Endothelial cell (in vitro differentiated cells): Measurements from ENCODE around the gene RPL31. TPM values are rescaled to one million over a fixed set of nuclear protein-coding genes. Genes with fewer than 3 reads are reported as not detected.

ENCODE experiments used
- DNase-seq: peaks from one replicate; pipeline ENCODE4 v3.0.0; 2021; ENCODE audit warnings: low spot score
- H3K27ac Mint-ChIP-seq: one replicate; pipeline ENCODE4 v1.8.0; 2021; ENCODE audit warnings: mixed read lengths, inconsistent platforms; ENCODE audit not compliant: unreplicated experiment
- H3K27me3 Mint-ChIP-seq: one replicate; pipeline ENCODE4 v1.8.0; 2021; ENCODE audit warnings: mild to moderate bottlenecking, moderate library complexity, mixed read lengths, inconsistent platforms; ENCODE audit not compliant: unreplicated experiment
- H3K36me3 Mint-ChIP-seq: one replicate; pipeline ENCODE4 v1.8.0; 2021; ENCODE audit warnings: mild to moderate bottlenecking, low read depth, mixed read lengths, inconsistent platforms; ENCODE audit not compliant: unreplicated experiment
- H3K4me1 Mint-ChIP-seq: one replicate; pipeline ENCODE4 v1.8.0; 2021; ENCODE audit warnings: mild to moderate bottlenecking, mixed read lengths, inconsistent platforms; ENCODE audit not compliant: unreplicated experiment
- H3K4me3 Mint-ChIP-seq: one replicate; pipeline ENCODE4 v1.8.0; 2021; ENCODE audit warnings: mild to moderate bottlenecking, mixed read lengths, inconsistent platforms; ENCODE audit not compliant: unreplicated experiment
- H3K9me3 Mint-ChIP-seq: one replicate; pipeline ENCODE4 v1.8.0; 2021; ENCODE audit warnings: mixed read lengths, inconsistent platforms; ENCODE audit not compliant: unreplicated experiment
- total RNA-seq: library from RNA; stranded (reverse); fragmentation: NEBNext Ultra II Directional; extraction: Animal tissue kit (Norgen Biotek cat#: 25700); gene quantifications from one replicate; pipeline ENCODE4 v1.2.1, GENCODE V29; 2021; ENCODE audit not compliant: unreplicated experiment
- TF ChIP-seq, protein P1 (sequence below): fragments of 200-600 bp; sonication (generic); IDR thresholded peaks from one replicate; pipeline ENCODE4 v1.5.0; 2021; ENCODE audit warnings: antibody characterized with exemption; ENCODE audit not compliant: unreplicated experiment

Gene RPL31
- total RNA-seq, 1 donor from 2014 or later = 1,589 TPM

- H3K36me3 Mint-ChIP-seq = peaks cover 34% of the 10 kb centered on the region
- H3K27me3 Mint-ChIP-seq = no peaks in the 10 kb centered on the region
- H3K4me1 Mint-ChIP-seq = no peaks in the 10 kb centered on the region
- H3K9me3 Mint-ChIP-seq = no peaks in the 10 kb centered on the region
- DNase-seq = no peak
- H3K27ac Mint-ChIP-seq = no peak overlapping the region
- TF ChIP-seq, protein P1, sequence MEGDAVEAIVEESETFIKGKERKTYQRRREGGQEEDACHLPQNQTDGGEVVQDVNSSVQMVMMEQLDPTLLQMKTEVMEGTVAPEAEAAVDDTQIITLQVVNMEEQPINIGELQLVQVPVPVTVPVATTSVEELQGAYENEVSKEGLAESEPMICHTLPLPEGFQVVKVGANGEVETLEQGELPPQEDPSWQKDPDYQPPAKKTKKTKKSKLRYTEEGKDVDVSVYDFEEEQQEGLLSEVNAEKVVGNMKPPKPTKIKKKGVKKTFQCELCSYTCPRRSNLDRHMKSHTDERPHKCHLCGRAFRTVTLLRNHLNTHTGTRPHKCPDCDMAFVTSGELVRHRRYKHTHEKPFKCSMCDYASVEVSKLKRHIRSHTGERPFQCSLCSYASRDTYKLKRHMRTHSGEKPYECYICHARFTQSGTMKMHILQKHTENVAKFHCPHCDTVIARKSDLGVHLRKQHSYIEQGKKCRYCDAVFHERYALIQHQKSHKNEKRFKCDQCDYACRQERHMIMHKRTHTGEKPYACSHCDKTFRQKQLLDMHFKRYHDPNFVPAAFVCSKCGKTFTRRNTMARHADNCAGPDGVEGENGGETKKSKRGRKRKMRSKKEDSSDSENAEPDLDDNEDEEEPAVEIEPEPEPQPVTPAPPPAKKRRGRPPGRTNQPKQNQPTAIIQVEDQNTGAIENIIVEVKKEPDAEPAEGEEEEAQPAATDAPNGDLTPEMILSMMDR = no peak
- no peak overlapping the region for H3K4me3 Mint-ChIP-seq
These were observed 51.0 kb downstream of the RPL31 start for GRCh38 chr2:101053117-101053516.

Other genes starting within 250 kb of the RPL31 start
- gene NPAS2, start 182.2 kb upstream of the RPL31 start, total RNA-seq = 70.1 TPM
- gene TBC1D8, start 149.1 kb downstream of the RPL31 start, total RNA-seq = 27.5 TPM